CD4-positive, alpha-beta T cell treated with Interleukin-17A for 1 hour (primary cell): ENCODE measurements around the gene PIK3IP1.

Experiments
- DNase-seq: peaks from one replicate; pipeline ENCODE4 v3.0.0-alpha.2; 2020

Gene PIK3IP1

DNA sequence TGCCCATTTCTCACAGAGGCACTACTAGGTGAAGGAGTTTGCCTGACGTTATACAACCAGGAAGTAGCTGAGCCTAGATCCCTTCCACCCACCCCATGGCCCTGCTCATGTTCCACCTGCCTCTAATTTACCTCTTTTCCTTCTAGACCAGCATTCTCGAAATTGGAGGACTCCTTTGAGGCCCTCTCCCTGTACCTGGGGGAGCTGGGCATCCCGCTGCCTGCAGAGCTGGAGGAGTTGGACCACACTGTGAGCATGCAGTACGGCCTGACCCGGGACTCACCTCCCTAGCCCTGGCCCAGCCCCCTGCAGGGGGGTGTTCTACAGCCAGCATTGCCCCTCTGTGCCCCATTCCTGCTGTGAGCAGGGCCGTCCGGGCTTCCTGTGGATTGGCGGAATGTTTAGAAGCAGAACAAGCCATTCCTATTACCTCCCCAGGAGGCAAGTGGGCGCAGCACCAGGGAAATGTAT, 14.1 kb downstream of the PIK3IP1 start:
- DNase-seq = no peak

DNA sequence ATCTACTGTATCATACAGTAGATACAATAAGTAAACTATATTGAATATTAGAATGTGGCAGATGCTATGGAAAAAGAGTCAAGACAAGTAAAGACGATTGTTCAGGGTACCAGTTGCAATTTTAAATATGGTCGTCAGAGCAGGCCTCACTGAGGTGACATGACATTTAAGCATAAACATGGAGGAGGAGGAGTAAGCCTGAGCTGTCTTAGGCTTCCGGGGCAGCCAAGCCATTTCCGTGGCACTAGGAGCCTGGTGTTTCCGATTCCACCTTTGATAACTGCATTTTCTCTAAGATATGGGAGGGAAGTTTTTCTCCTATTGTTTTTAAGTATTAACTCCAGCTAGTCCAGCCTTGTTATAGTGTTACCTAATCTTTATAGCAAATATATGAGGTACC, 14.5 kb downstream of the PIK3IP1 start:
- DNase-seq = no peak

DNA sequence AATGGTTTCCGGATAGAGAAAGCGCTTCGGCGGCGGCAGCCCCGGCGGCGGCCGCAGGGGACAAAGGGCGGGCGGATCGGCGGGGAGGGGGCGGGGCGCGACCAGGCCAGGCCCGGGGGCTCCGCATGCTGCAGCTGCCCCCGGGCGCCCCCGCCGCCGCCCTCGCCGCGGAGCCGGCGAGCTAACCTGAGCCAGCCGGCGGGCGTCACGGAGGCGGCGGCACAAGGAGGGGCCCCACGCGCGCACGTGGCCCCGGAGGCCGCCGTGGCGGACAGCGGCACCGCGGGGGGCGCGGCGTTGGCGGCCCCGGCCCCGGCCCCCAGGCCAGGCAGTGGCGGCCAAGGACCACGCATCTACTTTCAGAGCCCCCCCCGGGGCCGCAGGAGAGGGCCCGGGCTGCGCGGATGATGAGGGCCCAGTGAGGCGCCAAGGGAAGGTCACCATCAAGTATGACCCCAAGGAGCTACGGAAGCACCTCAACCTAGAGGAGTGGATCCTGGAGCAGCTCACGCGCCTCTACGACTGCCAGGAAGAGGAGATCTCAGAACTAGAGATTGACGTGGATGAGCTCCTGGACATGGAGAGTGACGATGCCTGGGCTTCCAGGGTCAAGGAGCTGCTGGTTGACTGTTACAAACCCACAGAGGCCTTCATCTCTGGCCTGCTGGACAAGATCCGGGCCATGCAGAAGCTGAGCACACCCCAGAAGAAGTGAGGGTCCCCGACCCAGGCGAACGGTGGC, 15.7 kb downstream of the PIK3IP1 start:
- no peak for DNase-seq

DNA sequence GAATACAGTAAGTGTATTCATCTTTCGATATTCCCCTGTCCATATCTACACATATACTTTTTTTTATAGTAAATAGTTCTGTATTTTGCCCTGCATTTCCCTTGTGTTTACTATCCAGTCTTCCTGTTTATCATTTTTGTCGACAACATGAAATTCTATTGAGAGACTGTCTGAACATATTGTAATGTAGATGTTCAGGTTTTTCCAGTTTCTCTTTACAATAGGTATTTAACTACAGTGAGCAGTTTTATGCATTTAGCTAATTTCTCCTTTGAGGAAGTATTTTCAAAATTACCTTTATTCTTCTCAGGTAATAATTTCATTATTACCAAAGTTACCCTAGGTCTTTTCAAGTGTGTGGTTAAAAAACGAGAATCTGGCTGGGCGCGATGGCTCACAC, 16.7 kb downstream of the PIK3IP1 start:
- DNase-seq = no peak

DNA sequence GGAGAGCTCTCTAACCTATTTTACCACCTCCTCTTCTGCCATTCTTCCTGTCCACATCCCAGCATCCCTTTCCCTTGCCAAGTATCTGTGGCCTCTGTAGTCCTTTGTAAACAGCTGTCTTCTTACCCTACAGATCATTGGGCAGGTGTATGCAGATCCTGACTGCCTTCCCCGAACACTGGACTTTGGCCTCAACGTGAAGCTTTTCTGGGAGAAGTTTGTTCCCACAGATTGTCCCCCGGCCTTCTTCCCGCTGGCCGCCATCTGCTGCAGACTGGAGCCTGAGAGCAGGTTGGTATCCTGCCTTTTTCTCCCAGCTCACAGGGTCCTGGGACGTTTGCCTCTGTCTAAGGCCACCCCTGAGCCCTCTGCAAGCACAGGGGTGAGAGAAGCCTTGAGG, 17.3 kb downstream of the PIK3IP1 start:
- no peak for DNase-seq

DNA sequence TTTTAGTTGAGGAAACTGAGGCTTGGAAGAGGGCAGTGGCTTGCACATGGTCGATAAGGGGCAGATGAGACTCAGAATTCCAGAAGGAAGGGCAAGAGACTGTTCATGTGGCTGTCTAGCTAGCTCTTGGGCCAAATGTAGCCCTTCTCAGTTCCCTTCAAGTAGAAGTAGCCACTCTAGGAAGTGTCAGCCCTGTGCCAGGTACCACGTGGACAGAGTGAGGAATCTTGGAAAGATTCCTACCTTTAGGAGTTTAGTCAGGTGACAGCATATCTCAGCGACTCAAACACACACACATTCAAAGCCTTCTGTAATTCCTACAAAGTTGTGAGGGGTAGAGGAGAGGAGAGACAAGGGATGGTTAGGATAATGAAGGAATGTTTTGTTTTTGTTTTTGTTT, 18.3 kb downstream of the PIK3IP1 start:
- no peak for DNase-seq

DNA sequence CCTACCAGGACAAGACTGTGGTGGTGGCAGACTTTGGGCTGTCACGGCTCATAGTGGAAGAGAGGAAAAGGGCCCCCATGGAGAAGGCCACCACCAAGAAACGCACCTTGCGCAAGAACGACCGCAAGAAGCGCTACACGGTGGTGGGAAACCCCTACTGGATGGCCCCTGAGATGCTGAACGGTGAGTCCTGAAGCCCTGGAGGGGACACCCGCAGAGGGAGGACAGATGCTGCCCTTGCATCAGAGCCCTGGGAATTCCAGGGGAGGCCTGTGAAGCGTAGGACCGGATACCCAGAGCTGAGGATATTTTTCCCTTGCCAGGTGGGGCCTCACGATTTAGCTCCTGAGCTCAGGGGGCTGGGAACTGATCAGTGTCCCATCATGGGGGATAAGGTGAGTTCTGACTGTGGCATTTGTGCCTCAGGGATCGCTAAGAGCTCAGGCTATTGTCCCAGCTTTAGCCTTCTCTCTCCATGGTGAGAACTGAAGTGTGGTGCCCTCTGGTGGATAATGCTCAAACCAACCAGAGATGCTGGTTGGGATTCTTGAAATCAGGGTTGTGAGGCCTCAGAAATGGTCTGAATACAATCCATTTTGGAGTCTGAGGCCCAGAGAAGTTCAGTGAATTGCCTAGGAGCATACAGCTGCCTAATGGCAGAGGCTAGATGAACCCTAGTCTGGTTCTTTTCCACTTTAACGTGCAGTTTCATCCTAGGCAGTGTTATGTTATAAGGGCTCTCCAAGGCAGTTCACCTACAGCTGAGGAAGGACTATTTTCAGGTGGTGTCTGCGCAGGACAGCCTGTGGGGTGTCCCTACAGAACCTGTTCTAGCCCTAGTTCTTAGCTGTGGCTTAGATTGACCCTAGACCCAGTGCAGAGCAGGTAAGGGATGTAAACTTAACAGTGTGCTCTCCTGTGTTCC, 19.5 kb downstream of the PIK3IP1 start:
- peak; percentile 73 for DNase-seq

DNA sequence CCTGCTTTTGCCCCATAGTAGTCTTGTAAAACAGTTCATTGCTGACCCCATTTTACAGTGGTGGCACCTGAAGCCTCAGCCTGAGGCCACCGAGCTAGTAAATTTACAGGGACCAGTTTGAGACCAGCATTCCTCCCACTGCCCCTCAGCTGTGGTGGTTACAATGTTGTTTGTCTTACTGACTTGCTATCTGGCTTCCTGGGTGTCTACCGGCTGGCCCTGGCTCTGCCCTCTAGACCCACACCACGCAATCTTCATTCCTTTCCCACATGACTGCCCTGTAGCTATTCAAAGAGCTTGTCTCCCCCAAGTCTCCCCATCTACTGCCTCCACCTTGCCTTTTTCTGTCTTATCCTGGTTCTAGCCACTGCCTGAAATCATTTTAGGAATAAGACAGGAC, 20.8 kb downstream of the PIK3IP1 start:
- DNase-seq = no peak

DNA sequence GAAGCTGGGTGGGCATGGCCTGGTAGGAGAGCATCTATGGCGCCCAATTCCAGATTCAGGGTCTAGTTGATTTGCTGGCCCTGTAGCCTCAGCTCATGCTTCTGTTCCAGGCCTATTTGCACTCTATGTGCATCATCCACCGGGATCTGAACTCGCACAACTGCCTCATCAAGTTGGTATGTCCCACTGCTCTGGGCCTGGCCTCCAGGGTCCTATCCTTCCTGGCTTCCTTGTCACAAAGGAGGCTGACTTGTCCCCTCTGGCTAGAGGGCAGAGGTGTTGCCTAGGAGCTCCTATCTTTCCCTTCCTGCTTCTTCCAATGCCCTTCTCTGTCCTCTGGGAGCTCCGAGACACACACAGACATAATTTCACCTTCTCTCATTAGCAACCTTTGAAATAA, 21.3 kb downstream of the PIK3IP1 start:
- no peak for DNase-seq

DNA sequence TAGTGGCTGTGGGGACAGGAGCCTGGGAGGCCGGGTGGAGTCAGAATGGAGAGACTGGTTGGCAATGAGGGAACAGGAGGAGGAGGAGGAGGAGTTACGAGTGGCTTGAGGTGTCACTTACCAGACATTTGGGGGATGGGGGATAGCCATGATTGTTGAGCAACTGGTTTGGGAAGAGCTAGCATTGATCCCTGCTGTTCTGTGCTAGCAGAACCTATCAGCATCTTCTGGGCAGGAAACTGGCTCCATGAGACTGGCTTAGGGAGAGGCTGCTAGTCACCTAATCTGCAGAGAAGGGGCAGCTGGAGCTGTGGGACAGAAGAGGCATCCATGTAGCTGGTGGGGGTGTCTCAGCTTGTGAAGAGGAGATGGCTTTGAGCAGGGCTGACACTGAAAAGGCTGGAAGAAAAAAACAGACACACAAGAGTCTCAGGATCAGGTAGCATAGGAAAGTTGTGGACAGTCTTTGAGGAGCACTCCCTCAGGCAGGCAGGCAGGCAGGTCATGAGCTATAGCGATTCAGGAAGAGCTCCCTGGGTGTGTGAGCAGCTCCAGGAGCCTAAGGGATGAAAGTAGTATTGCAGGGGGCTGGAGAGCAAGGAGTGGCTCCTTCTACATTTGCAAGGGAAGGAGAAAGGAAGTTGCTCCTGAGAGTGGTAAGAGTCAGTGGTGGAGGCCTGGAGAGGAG, 22.3 kb downstream of the PIK3IP1 start:
- no peak for DNase-seq

DNA sequence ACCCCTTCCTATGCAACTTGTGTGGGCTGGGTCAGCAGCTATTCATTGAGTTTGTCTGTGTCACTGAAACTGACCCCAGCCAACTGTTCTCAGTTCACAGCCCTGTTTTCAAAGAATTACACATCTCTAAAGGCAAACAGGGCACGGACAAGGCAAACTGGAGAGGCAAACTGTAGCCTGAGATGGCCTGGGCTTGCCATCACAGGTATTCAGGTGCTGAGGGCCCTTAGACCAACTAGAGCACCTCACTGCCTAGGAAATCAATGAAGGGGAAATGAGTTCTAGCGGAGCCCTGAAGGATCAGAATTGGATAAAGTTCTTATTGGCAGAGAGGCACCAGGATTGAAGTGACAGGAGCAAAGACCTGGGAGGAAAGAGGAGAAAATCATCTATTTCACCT, 24.0 kb downstream of the PIK3IP1 start:
- DNase-seq = no peak

DNA sequence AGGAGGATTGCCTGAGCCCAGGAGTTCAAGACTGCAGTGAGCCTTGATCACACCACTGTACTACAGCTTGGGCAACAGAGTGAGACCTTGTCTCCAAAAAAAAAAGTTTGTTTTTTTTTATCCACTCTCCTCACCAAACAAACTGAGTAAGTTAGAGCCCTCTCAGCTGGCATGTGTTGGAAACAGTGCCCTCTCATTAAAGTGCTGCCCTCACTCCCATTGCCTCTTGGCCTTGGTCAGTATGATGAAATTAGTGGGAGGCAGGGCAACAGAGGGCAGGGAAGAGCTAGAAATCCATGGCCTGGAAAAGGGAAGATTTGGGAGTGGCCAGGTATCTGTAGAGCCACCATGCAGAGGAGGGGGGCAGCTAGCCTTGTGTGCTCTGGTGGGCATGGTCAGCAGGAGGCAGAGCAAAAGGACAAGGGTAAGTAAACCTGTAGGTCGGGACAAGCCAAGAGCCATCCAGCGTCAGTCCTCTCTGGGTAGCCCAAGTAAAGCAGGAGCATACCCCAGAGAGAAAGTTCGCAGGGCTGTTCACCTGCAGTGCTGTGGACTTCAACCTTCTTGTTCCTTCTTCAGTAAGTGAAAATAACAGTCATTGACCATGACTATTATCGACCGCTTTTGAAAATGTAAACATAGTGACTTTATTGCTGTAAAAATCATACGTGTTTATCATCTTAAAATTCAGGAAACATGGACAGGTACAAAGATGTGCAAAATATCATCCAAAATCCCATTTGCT, 28.2 kb downstream of the PIK3IP1 start:
- no peak for DNase-seq

DNA sequence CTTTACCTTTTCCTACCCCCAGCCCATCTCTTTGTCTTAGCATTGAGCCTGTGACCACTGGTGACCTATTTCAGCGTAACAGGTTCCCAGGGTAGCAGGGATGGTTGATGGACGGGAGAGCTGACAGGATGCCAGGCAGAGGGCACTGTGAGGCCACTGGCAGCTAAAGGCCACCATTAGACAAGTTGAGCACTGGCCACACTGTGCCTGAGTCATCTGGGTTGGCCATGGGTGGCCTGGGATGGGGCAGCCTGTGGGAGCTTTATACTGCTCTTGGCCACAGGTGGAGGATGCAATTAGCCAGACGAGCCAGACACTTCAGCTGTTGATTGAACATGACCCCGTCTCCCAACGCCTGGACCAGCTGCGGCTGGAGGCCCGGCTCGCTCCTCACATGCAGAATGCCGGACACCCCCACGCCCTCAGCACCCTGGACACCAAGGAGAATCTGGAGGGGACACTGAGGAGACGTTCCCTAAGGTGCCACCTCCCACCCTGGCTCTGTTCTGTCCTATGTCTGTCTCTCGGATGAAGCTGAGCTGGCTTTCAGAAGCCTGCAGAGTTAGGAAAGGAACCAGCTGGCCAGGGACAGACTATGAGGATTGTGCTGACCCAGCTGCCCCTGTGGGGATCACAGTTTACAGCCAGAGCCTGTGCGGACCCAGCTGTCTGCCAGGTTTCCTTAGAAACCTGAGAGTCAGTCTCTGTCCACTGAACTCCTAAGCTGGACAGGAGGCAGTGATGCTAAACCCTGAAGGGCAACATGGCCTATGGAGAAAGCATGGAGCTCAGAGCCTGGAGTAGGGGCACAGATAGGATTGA, 29.8 kb downstream of the PIK3IP1 start:
- no peak for DNase-seq

DNA sequence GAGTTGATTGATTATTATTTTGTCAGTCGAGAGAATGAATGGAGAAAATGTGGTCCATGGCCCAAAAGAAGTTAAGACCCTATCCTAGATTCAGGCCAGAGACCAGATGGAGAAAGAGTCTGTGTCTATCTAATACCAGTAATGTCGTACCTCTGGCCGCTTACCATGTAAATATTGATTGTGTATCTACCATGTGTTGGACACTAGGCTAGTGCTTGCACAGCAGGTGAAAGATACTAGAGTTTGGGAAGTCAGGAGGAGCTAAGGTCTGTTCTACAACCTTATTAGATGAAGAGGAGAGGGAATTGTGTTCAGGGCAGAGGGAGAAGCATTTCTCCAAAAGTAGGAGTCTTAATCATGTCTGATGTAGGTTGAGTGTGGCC, 31.8 kb downstream of the PIK3IP1 start:
- no peak for DNase-seq

DNA sequence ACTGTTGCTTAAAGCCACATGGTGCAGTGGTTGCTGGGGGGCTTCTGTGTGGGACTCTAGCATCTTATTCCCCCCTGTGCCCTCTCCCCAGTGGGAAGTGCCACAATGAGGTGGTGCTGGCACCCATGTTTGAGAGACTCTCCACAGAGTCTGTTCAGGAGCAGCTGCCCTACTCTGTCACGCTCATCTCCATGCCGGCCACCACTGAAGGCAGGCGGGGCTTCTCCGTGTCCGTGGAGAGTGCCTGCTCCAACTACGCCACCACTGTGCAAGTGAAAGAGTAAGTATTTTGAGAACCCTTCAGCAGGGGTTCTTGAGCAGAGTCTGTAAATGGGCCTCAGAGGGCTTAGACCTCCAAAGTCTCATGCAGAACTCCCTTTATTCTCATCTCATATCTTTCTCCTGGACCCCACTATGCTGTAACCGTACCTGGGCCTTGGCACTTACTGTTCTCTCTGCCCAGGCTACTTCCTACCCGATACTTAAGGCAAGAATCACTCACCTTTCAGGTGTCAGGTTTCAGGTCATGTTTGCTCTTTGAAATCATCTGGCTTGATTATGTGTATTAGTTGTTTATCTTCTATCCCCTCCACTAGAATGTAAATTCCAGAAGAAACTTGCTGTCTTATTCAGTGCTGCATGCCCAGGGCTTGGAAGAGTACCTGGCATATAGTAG, 32.4 kb downstream of the PIK3IP1 start:
- DNase-seq = no peak

DNA sequence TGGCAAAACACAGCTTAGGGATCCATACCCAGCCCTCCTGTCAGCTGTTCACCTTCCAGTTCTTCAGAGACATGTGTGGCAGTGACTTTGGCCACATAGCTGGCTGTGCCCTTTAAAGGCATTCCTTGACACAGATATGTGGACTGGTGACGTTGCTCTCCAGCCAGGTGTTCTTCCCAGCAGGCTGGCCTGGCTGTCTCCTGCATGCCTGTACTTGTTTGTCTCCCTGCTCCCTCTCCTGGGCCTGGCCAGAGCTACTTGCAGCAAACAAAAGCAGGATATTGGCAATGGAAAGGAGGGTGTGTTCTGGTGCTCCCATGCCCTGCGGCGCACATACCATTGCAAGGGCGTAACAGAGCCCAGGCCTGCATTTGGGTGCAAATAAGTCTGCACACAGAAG, 38.3 kb downstream of the PIK3IP1 start:
- no peak for DNase-seq

DNA sequence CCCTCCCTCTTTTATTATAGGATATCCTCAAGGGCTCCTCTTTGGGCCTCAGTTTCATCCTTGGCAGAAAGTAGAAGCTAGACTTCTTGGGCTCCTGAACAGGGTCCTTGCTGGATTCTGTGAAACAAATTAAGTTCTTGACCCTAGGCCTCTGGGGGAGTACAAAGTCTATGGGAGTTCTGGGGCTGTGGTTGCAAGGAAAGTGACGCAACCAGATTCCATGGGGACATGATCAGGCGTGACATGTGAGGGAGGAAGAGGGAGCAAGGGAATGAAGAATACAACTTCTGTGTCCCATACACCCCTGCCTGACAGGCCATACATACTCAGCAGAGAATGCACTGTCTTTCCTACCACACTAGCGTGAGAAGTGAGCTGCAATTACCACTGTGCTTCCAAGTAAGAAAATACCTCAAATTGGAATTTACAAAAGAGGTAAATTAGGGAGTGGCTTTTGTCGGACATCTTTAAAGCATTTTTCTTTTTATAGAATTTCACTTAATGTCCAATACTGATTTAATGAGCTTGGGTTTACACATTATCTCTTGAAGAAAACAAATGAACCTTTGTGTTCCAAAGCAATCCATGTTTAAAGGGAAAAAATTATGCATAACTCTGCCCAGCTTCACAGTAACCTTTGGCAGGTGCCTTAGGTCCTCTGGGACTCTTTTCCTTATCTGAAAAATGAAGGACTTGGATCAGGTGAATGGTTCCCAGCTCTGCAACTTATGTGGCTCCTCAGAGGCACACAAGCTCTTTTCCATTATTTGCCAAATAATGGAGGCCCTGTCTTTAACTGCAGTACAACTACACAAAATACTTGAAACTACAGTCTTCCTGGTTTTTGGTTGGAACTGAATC, 41.3 kb downstream of the PIK3IP1 start:
- DNase-seq = no peak

DNA sequence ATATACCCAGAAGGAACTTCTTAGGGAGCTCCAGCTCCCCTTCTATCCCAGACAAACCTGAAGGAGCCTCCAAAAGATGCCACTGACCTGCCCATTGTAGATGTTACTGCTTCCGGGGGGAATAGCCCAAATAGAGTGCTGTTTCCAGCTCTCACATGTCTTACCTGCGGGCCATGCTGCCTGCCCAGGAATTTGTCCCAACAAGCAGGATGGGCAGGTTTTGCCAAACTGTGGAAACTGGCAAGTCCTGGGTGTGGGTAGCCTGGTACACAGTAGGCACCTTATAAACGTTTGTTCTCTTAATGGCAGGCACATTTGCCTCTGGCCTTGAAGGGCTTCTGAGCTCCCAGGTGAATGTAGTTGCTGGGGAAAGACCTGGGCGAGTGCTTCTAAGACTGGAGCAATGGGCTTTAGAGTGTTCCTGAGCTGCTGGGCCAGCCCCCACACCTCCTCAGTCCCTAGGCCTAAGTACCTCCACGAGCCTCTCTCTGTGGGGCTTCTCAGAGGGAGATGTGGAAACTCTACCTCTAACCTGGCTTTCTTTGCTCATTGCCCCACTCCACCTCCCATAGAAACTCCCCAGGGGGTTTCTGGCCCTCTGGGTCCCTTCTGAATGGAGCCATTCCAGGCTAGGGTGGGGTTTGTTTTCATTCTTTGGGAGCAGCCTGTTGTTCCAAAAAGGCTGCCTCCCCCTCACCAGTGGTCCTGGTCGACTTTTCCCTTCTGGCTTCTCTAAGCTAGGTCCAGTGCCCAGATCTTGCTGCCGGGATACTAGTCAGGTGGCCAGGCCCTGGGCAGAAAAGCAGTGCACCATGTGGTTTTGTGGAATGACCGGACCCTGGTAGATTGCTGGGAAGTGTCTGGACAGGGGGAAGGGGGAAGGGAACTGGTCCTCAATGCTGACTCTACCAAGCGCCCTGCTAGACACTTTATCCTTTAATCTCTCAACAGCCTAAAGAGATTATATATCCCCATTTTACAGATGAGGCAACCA, 43.0 kb downstream of the PIK3IP1 start:
- no peak for DNase-seq

DNA sequence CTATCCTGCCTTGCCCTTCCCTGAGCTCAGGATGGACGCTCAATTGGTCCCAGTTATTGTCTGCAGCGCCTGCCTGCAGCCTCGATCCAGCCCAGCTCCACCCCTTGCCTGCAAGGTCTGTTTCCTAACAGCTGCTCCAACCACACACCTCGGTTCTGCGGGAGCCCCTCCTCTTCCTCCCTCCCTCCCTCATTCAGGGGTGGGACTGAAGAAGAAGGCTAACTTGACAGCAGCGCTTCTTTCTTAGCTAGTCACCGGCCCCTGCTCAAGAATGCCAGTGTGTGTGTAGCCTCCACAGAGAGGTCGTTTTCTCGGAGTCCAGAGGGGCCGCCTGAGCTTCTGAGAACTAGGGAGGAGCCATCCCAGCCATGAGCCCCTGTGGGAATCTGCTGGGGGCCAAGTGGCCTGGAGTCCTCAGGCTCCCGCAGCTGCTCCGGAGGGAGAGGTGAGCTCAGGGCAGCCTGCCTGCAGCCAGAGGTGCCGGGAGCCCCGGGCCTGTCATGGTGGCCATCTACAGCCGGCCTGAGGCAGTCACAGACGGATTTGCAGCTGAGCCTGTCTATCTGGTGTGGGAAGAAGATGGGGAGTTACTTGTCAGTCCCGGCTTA, 44.0 kb downstream of the PIK3IP1 start:
- DNase-seq = peak; percentile 74
